Prostate gland (tissue), 2 donors: ENCODE results near the gene NOTCH1.

Experiments
- CTCF ChIP-seq, 4 experiments: fragments of 200-600 bp in 2 of 4; fragments of 450-650 bp in 2 of 4; sonication (generic) in 2 of 4; IDR thresholded peaks; 1 replicate in 3 of 4; 2 replicates in 1 of 4; pipeline ENCODE4 v1.5.1; 2016 to 2019; ENCODE audit warnings: antibody characterized with exemption in 4 of 4, mild to moderate bottlenecking in 2 of 4, moderate library complexity in 2 of 4
- POLR2A ChIP-seq: fragments of 450-650 bp; IDR thresholded peaks from one replicate; pipeline ENCODE4 v1.6.1; 2016; ENCODE audit warnings: antibody characterized with exemption, mild to moderate bottlenecking
- POLR2AphosphoS5 ChIP-seq: sonication (generic); formaldehyde crosslinking; IDR thresholded peaks from one replicate; pipeline ENCODE4 v1.6.1; 2017; ENCODE audit warnings: antibody characterized with exemption

- TF ChIP-seq CTCF (IDR thresholded peaks at IDR 0.05) (no peak), POLR2A (no peak), POLR2AphosphoS5 (no peak)
Observed at GRCh38 chr9:136520053-136520540, 25.8 kb downstream of the NOTCH1 start.
